T-helper 1 cell treated with Interleukin-12 subunit alpha and Interleukin-12 subunit beta and Interleukin-4 antibody, amounts not matched to agents 30 μg/mL and 1 μg/mL, for 36 hours (primary cell): ENCODE data around the gene PIAS1.
A peak's percentile ranks its signal among the peaks of the same experiment; 100 is the strongest.
"Not testable (repeated sequence)": the region's sequence is repeated elsewhere in the genome, so short reads cannot be mapped to it uniquely, and the experiment has no call there.

Experiments
- H3K27ac Mint-ChIP-seq: one replicate; pipeline ENCODE4 v1.8.0; 2021; ENCODE audit warnings: mild to moderate bottlenecking, mixed read lengths
- H3K27me3 Mint-ChIP-seq: one replicate; pipeline ENCODE4 v1.8.0; 2021; ENCODE audit warnings: low read depth, mixed read lengths
- H3K36me3 Mint-ChIP-seq: one replicate; pipeline ENCODE4 v1.8.0; 2021; ENCODE audit warnings: low read depth, mixed read lengths
- H3K4me1 Mint-ChIP-seq: one replicate; pipeline ENCODE4 v1.8.0; 2021; ENCODE audit warnings: low read depth, mixed read lengths
- H3K4me3 Mint-ChIP-seq: one replicate; pipeline ENCODE4 v1.8.0; 2021; ENCODE audit warnings: mild to moderate bottlenecking, moderate library complexity, mixed read lengths
- H3K9me3 Mint-ChIP-seq: one replicate; pipeline ENCODE4 v1.8.0; 2021; ENCODE audit warnings: mixed read lengths

The PIAS1 gene

DNA sequence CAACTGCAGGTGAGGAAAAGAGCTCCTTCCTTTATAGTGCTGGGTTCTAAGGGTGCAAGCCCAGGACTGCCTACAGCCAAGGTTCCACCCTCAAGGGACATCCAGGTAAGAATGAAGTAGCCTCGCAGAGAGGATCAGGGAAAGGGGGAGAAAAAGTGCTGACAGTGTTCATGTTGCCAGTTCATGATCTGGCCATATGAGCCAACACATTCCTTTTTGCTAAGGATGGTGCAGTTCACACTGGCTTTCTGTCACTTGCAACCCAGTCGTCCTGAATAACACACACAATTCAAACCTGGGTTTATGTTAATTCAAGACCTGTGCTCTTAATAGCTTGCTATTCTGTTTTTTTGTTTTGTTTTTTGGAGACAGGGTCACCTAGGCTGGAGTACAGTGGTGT is 166.4 kb downstream of the PIAS1 start:
- Mint-ChIP-seq H3K27me3 (no peaks in the 10 kb centered on the region), H3K4me3 (no peak overlapping the region), H3K27ac (no peak overlapping the region), H3K9me3 (no peaks in the 10 kb centered on the region), H3K36me3 (peaks cover 14% of the 10 kb centered on the region), H3K4me1 (peaks cover 16% of the 10 kb centered on the region)

DNA sequence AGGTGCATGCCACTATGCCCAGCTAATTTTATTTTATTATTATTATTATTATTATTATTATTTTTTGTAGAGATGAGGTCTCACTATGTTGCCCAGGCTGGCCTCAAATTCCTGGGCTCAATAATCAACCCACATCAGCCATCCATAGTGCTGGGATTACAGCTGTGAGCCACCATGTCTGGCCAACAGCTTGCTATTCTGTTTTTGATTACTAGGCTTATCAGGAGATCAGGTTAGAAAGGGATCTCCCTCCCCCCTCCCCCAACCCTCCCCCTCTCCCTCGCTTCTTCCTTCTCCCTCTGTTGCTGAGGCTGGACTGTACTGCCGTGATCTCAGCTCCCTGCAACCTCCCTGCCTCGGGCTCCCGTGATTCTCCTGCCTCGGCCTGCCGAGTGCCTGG is 166.9 kb downstream of the PIAS1 start:
- Mint-ChIP-seq H3K4me1 (peaks cover 16% of the 10 kb centered on the region), H3K27ac (no peak overlapping the region), H3K4me3 (no peak overlapping the region), H3K36me3 (peaks cover 14% of the 10 kb centered on the region), H3K27me3 (no peaks in the 10 kb centered on the region), H3K9me3 (no peaks in the 10 kb centered on the region)

DNA sequence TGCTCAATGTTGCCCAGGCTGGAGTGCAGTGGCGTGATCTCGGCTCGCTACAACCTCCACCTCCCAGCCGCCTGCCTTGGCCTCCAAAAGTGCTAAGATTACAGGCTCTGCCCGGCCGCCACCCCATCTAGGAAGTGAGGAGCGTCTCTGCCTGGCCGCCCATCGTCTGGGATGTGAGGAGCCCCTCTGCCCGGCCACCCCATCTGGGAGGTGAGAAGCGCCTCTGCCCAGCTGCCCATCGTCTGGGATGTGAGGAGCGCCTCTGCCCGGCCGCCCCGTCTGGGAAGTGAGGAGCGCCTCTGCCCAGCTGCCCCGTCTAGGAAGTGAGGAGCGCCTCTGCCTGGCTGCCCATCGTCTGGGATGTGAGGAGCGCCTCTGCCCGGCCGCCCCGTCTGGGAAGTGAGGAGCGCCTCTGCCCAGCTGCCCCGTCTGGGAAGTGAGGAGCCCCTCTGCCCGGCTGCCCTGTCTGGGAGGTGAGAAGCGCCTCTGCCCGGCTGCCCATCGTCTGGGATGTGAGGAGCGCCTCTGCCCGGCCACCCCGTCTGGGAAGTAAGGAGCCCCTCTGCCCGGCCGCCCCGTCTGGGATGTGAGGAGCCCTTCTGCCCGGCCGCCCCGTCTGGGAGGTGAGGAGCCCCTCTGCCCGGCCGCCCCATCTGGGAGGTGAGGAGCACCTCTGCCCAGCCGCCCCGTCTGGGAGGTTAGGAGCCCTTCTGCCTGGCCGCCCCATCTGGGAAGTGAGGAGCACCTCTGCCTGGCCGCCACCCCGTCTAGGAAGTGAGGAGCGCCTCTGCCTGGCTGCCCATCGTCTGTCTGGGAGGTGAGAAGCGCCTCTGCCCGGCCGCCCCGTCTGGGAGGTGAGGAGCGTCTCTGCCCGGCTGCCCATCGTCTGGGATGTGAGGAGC is 167.7 kb downstream of the PIAS1 start:
- Mint-ChIP-seq H3K36me3 (peaks cover 14% of the 10 kb centered on the region), H3K4me1 (peaks cover 12% of the 10 kb centered on the region)
- not testable (repeated sequence) for H3K9me3 Mint-ChIP-seq, H3K4me3 Mint-ChIP-seq, H3K27ac Mint-ChIP-seq, H3K27me3 Mint-ChIP-seq

DNA sequence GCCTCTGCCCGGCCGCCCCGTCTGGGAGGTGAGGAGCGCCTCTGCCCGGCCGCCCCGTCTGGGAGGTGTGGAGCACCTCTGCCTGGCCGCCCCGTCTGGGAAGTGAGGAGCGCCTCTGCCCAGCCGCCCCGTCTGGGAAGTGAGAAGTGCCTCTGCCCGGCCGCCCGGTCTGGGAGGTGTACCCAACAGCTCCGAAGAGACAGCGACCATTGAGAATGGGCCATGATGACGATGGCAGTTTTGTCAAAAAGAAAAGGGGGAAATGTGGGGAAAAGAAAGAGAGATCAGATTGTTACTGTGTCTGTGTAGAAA is 168.3 kb downstream of the PIAS1 start:
- H3K4me1 Mint-ChIP-seq = peaks cover 17% of the 10 kb centered on the region
- H3K9me3 Mint-ChIP-seq, H3K27me3 Mint-ChIP-seq, H3K4me3 Mint-ChIP-seq, H3K27ac Mint-ChIP-seq: not testable (repeated sequence)
- H3K36me3 Mint-ChIP-seq = peaks cover 14% of the 10 kb centered on the region

DNA sequence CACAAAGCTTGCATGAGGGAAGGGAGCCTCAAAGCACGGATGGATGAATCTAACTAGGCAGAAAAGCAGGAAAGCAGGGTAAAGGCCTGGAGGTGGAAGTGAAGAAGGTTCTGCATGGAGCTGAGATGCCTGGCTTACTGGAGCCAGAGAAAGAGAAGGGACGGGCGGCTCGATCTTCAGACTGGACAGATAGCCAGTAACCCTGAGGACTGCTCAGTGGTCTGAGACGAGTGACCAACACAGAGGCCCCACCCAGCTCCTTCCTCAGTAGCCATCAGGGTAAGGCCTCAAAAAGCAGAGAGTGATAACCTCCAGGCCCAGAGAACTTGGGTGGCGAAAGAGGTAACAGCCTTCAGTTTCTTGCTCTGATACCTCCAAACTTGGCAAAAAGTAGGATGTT is 169.1 kb downstream of the PIAS1 start:
- H3K4me3 Mint-ChIP-seq = no peak overlapping the region
- no peaks in the 10 kb centered on the region for H3K27me3 Mint-ChIP-seq
- peaks cover 7% of the 10 kb centered on the region for H3K36me3 Mint-ChIP-seq
- no peaks in the 10 kb centered on the region for H3K9me3 Mint-ChIP-seq
- H3K27ac Mint-ChIP-seq = no peak overlapping the region
- peaks cover 25% of the 10 kb centered on the region for H3K4me1 Mint-ChIP-seq

DNA sequence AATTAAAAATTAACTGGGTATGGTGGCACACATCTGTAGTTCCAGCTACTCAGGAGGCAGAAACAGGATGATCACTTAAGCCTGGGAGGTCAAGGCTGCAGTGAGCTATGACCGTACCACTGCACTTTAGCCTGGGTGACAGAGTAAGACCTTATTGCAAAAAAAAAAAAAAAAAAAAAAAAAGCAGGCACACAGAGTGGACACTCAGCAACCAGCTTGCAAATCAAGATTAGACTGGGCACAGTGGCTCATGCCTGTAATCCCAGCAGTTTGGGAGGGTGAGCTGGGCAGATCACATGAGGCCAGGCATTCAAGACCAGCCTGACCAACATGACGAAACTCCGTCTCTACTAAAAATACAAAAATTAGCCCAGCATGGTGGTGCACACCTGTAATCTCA is 170.0 kb downstream of the PIAS1 start:
- Mint-ChIP-seq H3K27ac (no peak overlapping the region), H3K4me3 (no peak overlapping the region), H3K9me3 (no peaks in the 10 kb centered on the region), H3K36me3 (peaks cover 10% of the 10 kb centered on the region), H3K27me3 (no peaks in the 10 kb centered on the region), H3K4me1 (peaks cover 32% of the 10 kb centered on the region)

DNA sequence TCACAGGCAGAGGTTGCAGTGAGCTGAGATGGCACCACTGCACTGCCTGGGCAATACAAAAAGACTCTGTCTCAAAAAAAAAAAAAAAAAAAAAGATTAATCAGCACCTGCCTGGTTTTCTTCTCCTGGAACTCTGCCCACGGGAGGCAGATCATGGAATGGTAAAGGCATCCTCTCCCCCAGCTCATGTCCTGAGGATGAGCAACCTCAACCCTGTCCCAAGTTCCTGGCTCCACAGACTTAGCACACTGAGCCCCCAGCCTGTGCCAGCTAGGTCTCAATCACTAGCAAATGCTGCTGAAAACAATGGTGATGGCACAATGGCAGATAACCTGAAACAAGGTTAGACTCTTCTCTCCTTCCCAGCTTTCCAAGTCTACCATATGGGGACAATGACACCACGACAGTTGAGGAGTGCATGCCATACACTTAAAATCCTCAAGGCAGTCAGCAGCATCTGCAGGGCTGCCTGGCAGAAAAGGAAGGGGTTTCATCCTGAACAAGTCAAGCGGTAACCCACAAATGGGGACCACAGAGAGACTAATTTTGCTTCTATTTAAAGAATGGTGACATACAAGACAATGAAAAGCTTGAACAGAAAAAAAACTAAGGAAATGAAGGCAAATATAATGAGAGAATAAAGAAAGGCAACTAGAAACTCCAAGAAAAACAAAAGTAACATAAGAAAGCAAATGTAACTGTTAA is 170.6 kb downstream of the PIAS1 start:
- peaks cover 10% of the 10 kb centered on the region for H3K36me3 Mint-ChIP-seq

DNA sequence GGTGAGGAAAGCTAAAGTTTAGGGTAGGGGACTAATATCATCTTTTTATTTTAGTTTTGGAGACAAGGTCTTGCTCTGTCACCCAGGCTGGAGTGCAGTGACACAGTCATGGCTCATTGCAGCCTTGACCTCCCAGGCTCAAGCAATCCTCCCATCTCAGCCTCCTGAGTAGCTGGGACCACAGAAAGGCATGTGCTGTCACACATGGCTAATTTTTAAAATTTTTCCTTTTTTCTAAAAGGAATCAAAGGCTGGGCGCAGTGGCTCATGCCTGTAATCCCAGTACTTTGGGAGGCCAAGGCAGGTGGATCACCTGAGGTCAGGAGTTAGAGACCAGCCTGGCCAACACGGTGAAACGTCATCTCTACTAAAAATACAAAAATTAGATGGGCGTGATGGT is 171.3 kb downstream of the PIAS1 start:
- H3K27me3 Mint-ChIP-seq, H3K4me3 Mint-ChIP-seq, H3K36me3 Mint-ChIP-seq, H3K9me3 Mint-ChIP-seq: not testable (repeated sequence)
- Mint-ChIP-seq H3K4me1 (peaks cover 38% of the 10 kb centered on the region), H3K27ac (peak overlapping the region; percentile 6)

More for the DNA sequence above, 170.6 kb downstream of the PIAS1 start:
- Mint-ChIP-seq H3K4me3 (peak overlapping the region; percentile 18), H3K9me3 (no peaks in the 10 kb centered on the region), H3K27me3 (no peaks in the 10 kb centered on the region), H3K4me1 (peaks cover 32% of the 10 kb centered on the region), H3K27ac (peak overlapping the region; percentile 37)

DNA sequence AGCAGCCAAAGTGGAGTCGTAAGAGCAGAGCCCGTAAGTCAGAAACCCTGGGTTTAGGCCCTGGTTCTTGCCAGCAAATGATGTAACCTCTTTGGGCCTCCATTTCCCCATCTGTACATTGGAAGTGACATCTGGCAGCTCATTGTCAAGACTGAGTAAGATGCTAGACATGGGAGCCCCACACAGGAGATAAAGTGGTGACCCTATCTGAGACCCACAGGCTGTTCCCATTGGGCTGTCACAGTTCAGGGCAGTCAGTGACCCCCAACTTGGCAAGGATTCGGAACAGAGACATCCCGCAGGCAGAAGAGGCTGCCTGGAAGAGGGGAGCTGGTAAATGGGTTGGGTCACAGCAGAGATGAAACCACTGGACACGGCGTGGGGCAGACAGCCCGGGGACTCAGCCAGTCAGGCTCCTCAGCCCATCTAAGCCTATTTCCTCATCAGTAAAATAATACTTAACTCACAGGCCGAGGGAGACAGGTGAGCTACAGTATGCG is 173.6 kb downstream of the PIAS1 start:
- H3K4me1 Mint-ChIP-seq = peaks cover 40% of the 10 kb centered on the region
- H3K9me3 Mint-ChIP-seq = no peaks in the 10 kb centered on the region
- peaks cover 4% of the 10 kb centered on the region for H3K27me3 Mint-ChIP-seq
- peaks cover 10% of the 10 kb centered on the region for H3K36me3 Mint-ChIP-seq
- H3K4me3 Mint-ChIP-seq = peak overlapping the region; percentile 83
- H3K27ac Mint-ChIP-seq = peak overlapping the region; percentile 31

DNA sequence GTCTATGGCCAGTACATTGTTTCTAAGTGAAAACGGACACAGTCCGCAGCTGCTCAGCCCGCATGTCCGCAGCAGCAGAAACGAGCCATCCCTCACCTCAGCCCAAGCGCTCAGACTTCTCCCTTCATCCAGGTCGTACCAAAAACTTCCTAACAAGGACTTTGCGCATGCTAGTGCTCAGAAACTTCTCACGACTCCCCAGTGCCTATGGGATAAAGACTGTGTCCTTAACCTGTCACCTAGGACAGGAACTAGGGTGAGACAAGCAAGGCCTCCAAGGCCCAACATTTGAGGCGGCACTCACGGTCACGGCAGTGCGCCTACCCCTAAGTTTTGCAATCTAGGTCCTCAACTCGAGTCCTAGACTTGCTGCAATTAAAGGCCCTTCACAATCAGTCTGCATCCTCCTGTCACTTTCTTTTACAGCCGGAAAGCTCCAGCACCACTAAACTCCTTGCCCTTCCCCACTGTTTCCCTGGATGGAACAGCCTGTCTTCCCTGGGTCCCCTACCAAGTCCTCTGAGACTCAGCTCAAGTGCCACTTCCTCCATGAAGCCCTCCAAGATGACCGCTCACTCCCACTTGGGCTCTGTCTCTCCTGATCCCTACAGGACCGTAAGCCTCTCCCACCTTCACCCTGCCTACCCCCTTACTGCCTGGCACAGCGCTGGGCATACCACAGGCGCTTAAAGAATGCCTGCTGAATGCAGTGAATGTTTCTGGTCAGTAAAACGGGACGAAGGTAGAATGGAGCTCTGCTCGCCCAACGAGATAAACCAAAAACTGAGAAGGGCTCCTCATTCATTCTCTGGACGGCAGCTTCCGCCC is 174.2 kb downstream of the PIAS1 start:
- Mint-ChIP-seq H3K4me1 (peaks cover 40% of the 10 kb centered on the region), H3K4me3 (peak overlapping the region; percentile 83), H3K9me3 (no peaks in the 10 kb centered on the region), H3K36me3 (peaks cover 7% of the 10 kb centered on the region), H3K27ac (peak overlapping the region; percentile 74), H3K27me3 (peaks cover 4% of the 10 kb centered on the region)

DNA sequence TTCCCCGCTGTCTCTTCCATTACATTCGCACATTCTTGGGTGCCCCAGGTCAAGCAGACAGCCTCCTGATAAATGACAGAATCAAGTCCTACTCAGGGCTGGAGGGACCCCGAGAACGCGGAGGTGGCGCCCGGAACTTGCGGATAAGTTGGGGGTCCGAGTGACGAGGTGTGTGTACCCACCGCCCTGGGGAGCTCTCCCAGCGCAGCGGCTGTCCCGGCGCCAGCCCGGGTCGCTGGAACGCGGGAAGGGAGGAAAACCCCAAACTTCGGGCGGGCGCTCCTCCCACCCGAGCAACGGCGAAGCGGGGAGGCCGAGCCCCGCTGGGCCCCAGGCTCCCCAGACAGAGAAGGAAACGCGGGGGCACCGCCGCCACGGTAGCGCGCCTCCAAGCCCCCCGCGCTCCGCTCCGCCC is 174.9 kb downstream of the PIAS1 start:
- Mint-ChIP-seq H3K27me3 (peaks cover 4% of the 10 kb centered on the region), H3K27ac (peak overlapping the region; percentile 74), H3K4me3 (peak overlapping the region; percentile 83), H3K4me1 (peaks cover 40% of the 10 kb centered on the region), H3K36me3 (peaks cover 7% of the 10 kb centered on the region), H3K9me3 (no peaks in the 10 kb centered on the region)

DNA sequence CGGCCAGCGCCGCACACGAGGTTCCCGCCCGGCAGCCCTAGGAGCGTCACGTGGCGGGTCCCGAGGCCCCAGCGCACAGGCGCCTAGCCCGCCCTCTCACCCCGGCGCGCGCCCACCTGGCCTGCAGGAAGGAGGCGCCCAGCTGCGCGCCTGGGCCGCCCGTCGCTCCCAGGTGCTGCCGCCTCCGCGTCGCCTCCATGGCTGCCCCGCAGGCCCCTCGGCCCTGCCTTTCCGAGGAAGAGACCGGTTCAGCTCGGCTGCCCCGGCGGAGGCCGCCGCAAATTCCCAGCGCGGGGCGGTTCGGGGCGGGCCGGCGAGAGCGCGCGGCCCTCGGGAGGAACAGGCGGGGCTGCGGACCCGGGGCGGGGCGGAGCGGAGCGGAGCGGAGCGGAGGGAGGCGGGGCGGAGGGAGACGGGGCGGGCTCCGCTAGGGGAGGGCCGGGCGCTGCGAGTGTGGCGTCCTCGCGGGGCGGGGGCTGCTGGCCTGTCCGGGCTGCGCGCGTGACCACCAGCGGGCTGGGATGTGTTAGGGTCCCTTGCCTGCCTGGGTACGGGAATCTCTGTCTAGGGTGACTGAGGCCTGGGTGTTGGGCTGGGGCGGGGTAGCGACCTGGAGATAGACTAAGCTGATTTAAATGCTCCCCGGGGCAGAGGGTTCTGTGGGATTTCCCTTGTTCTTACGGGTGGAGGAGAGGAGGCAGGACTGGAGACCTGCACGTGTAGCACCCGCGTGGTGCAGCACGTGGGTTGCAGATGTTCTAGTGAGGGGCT is 175.5 kb downstream of the PIAS1 start, which contains the start of gene CLN6:
Gene CLN6, minus strand, starts transcription at position 343 of the 771 bp plus-strand sequence. Its CDS starts 144 bp downstream, at position 199.
- peak within 1 kb of the TSS; percentile 86 for H3K27ac Mint-ChIP-seq
- H3K4me3 Mint-ChIP-seq = peak within 1 kb of the TSS; percentile 92
- peaks cover 37% of the 10 kb centered on the region for H3K4me1 Mint-ChIP-seq
- no peaks in the 10 kb centered on the region for H3K9me3 Mint-ChIP-seq
- peaks cover 4% of the 10 kb centered on the region for H3K27me3 Mint-ChIP-seq
- H3K36me3 Mint-ChIP-seq = peaks cover 7% of the 10 kb centered on the region

DNA sequence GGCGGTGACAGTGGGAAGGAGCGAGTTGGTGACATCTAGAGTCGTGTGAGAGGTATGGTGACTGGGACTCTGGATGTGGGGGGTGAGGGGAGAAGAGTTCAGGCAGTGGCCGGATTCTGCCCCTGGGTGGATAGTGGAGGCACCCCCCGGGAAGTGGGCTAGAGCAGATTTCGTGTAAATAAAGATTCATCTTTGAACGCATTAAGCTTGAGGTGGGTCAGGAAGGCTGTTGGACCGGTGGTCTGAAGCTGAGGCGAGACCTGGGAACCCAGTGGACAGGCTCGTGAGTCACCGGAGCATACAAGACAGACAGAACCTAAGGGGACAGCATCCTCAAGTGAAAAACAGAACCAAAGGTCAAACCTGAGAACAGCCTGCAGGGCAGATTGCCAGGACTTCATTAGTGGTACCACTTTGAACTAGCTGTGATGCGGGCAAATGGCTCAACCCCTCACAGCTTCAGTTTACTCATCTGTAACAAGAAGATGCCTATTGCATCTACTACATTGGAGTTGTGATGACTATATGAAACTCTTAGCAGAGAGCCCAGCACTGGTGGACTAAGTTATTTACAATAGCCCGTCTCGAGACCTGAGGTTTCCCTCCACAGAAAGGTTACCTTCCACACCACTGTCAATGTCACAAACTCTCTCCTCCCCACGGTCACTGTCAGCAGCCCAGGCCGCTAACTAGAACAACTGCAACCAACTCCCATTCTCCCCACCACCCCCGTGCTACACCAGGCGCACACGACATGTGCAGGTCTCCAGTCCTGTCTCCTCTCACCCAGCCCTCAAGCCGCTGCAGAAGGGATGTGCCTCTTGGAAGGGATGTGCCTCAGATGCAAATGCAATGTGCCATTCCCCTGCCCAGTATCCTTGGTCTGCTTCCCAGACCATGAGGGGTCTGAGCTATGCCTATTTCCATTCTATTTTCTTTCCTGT is 176.3 kb downstream of the PIAS1 start:
- Mint-ChIP-seq H3K27ac (peak overlapping the region; percentile 86), H3K27me3 (peaks cover 4% of the 10 kb centered on the region), H3K4me1 (peaks cover 30% of the 10 kb centered on the region), H3K9me3 (no peaks in the 10 kb centered on the region), H3K4me3 (peak overlapping the region; percentile 92), H3K36me3 (peaks cover 5% of the 10 kb centered on the region)
